GM23338 (cell line): ENCODE results near the gene SNX9. TPM values are rescaled to one million over a fixed set of nuclear protein-coding genes. Genes with fewer than 3 reads are reported as not detected.

Experiments used
- ATAC-seq: fragments of 200-7000 bp; cut with Tn5 transposase; 3 replicates; pipeline ENCODE4 v1.9.1; 2020
- DNase-seq: peaks from one replicate; pipeline ENCODE4 v3.0.0-alpha.2; 2015; ENCODE audit warnings: low spot score
- H2AFZ ChIP-seq: fragments of 200-600 bp; sonication (generic); 2 replicates; pipeline ENCODE4 v1.8.0; 2016; ENCODE audit warnings: antibody characterized with exemption, mild to moderate bottlenecking, moderate library complexity
- H3F3A ChIP-seq: fragments of 200-600 bp; sonication (generic); replicated peaks from 2 replicates; pipeline ENCODE4 v1.8.0; 2017; ENCODE audit warnings: antibody characterized with exemption, mixed run types, low read depth
- H3K27ac ChIP-seq: fragments of 200-600 bp; sonication (generic); 2 replicates; pipeline ENCODE4 v1.6.1; 2016; ENCODE audit warnings: low read depth
- H3K27me3 ChIP-seq: fragments of 200-600 bp; sonication (generic); 2 replicates; pipeline ENCODE4 v1.8.0; 2016; ENCODE audit warnings: mild to moderate bottlenecking, mixed run types, moderate library complexity; ENCODE audit not compliant: insufficient read depth
- H3K36me3 ChIP-seq: fragments of 200-600 bp; sonication (generic); 2 replicates; pipeline ENCODE4 v1.8.0; 2016; ENCODE audit warnings: mild to moderate bottlenecking; ENCODE audit not compliant: insufficient read depth
- H3K4me1 ChIP-seq: fragments of 200-600 bp; sonication (generic); 2 replicates; pipeline ENCODE4 v1.8.0; 2016; ENCODE audit warnings: mild to moderate bottlenecking, moderate library complexity; ENCODE audit not compliant: insufficient read depth
- H3K4me2 ChIP-seq: fragments of 200-600 bp; sonication (generic); 2 replicates; pipeline ENCODE4 v1.7.1; 2017; ENCODE audit warnings: mixed run types
- H3K4me3 ChIP-seq: fragments of 200-600 bp; sonication (generic); 2 replicates; pipeline ENCODE4 v1.6.1; 2016; ENCODE audit warnings: mixed run types
- H3K79me2 ChIP-seq: fragments of 200-600 bp; sonication (generic); replicated peaks from 2 replicates; pipeline ENCODE4 v1.8.0; 2017; ENCODE audit warnings: mild to moderate bottlenecking; ENCODE audit not compliant: insufficient read depth
- H3K9me2 ChIP-seq: fragments of 200-600 bp; sonication (generic); 2 replicates; pipeline ENCODE4 v1.8.0; 2017; ENCODE audit not compliant: insufficient read depth
- H4K20me1 ChIP-seq: fragments of 200-600 bp; sonication (generic); replicated peaks from 2 replicates; pipeline ENCODE4 v1.8.0; 2017; ENCODE audit warnings: mild to moderate bottlenecking; ENCODE audit not compliant: insufficient read depth
- H3K27ac Mint-ChIP-seq: 2 replicates; pipeline ENCODE4 v1.8.0; 2020; ENCODE audit warnings: inconsistent platforms, mild to moderate bottlenecking, moderate library complexity, mixed read lengths
- H3K27me3 Mint-ChIP-seq: 3 replicates; pipeline ENCODE4 v1.8.0; 2022; ENCODE audit warnings: low read depth, mild to moderate bottlenecking, moderate library complexity, mixed read lengths, inconsistent platforms; ENCODE audit not compliant: insufficient read depth, poor library complexity
- H3K36me3 Mint-ChIP-seq: 3 replicates; pipeline ENCODE4 v1.8.0; 2021; ENCODE audit warnings: low read depth, mild to moderate bottlenecking, inconsistent platforms, moderate library complexity, mixed read lengths
- H3K4me1 Mint-ChIP-seq: 3 replicates; pipeline ENCODE4 v1.8.0; 2020; ENCODE audit warnings: mild to moderate bottlenecking, inconsistent platforms, mixed read lengths
- H3K4me3 Mint-ChIP-seq: 3 replicates; pipeline ENCODE4 v1.8.0; 2021; ENCODE audit warnings: moderate library complexity, mild to moderate bottlenecking, inconsistent platforms, mixed read lengths
- H3K9me3 Mint-ChIP-seq: 3 replicates; pipeline ENCODE4 v1.8.0; 2020; ENCODE audit warnings: moderate library complexity, mild to moderate bottlenecking, inconsistent platforms, mixed read lengths
- CREB1 ChIP-seq: fragments of 250-450 bp; sonication (Bioruptor Pico); IDR thresholded peaks from 2 replicates; pipeline ENCODE4 v1.5.0; 2020; ENCODE audit warnings: low read depth, mild to moderate bottlenecking, moderate library complexity
- CTCF ChIP-seq, 2 experiments: fragments of 200-600 bp in 1 of 2; sonication (generic) in 1 of 2; conservative IDR thresholded peaks; 2 replicates each; pipeline versions ENCODE4 v1.5.1 to v1.6.1; 2016 to 2017; ENCODE audit warnings: antibody characterized with exemption in 2 of 2, low read depth in 2 of 2, mild to moderate bottlenecking in 2 of 2, moderate library complexity in 1 of 2
- ETS1 ChIP-seq: IDR thresholded peaks from 2 replicates; pipeline ENCODE4 v1.6.1; 2016; ENCODE audit warnings: antibody characterized with exemption
- EZH2phosphoT487 ChIP-seq: fragments of 200-600 bp; sonication (generic); IDR thresholded peaks from one replicate; pipeline ENCODE4 v1.8.1; 2018; ENCODE audit warnings: antibody characterized with exemption; ENCODE audit not compliant: unreplicated experiment
- POLR2AphosphoS5 ChIP-seq: IDR thresholded peaks from 2 replicates; pipeline ENCODE4 v1.6.1; 2016; ENCODE audit warnings: antibody characterized with exemption, low read depth
- polyA plus RNA-seq: library from polyadenylated mRNA; unstranded; fragments of >200 nt; fragmentation: Nextera tagmentation; extraction: Ambion mirVana; gene quantifications from 2 replicates; pipeline ENCODE4 v1.2.1, GENCODE V29; 2016
- total RNA-seq: library from RNA; depleted of rRNA; stranded (reverse); fragments of >200 nt; shearing (Covaris generic); gene quantifications from 2 replicates; pipeline ENCODE4 v1.2.3, GENCODE V29; 2014

Gene SNX9
- total and polyA plus RNA-seq, 2 experiments from 2014 or later, result 18.4 to 23.3 TPM

- TF ChIP-seq CTCF (conservative IDR thresholded peaks at IDR 0.05; ENCODE audit: low read depth in 2 of 2) (no peak), POLR2AphosphoS5 (no peak)
These were observed 54.1 kb downstream of the SNX9 start (continued) for GRCh38 chr6:157877149-157877548.

- H3K36me3 Mint-ChIP-seq, result peaks cover 50% of the 10 kb centered on the region
- H3K27me3 Mint-ChIP-seq, result peaks cover 13% of the 10 kb centered on the region
- H3K4me1 Mint-ChIP-seq, result peaks cover 48% of the 10 kb centered on the region
- no peaks in the 10 kb centered on the region for H3K79me2 ChIP-seq
- peak overlapping the region; percentile 89 for H3K27ac Mint-ChIP-seq
- peaks cover 3% of the 10 kb centered on the region; the same call in 1 of the 2 replicates for H3K9me2 ChIP-seq
- no peak overlapping the region for H3K4me3 Mint-ChIP-seq
- no peaks in the 10 kb centered on the region for H3F3A ChIP-seq
- no peak overlapping the region for H3K4me3 ChIP-seq
- H3K9me3 Mint-ChIP-seq, result no peaks in the 10 kb centered on the region
- TF ChIP-seq ETS1 (no peak), EZH2phosphoT487 (no peak), CREB1 (no peak), CTCF (conservative IDR thresholded peaks at IDR 0.05; ENCODE audit: low read depth in 2 of 2) (no peak)
- H3K4me2 ChIP-seq, result no peak overlapping the region
- H3K4me1 ChIP-seq, result peaks cover 25% of the 10 kb centered on the region
- no peak overlapping the region for H2AFZ ChIP-seq
- H3K27ac ChIP-seq, result no peak overlapping the region
- ATAC-seq (no peak), DNase-seq (no peak)
- peaks cover 5% of the 10 kb centered on the region; the same call in 1 of the 2 replicates for H3K36me3 ChIP-seq
- no peaks in the 10 kb centered on the region for H3K27me3 ChIP-seq
- no peaks in the 10 kb centered on the region for H4K20me1 ChIP-seq
These were observed 54.8 kb downstream of the SNX9 start for GRCh38 chr6:157877573-157878438.
